ENCODE data around the gene LRRC8D.

Gene LRRC8D

DNA sequence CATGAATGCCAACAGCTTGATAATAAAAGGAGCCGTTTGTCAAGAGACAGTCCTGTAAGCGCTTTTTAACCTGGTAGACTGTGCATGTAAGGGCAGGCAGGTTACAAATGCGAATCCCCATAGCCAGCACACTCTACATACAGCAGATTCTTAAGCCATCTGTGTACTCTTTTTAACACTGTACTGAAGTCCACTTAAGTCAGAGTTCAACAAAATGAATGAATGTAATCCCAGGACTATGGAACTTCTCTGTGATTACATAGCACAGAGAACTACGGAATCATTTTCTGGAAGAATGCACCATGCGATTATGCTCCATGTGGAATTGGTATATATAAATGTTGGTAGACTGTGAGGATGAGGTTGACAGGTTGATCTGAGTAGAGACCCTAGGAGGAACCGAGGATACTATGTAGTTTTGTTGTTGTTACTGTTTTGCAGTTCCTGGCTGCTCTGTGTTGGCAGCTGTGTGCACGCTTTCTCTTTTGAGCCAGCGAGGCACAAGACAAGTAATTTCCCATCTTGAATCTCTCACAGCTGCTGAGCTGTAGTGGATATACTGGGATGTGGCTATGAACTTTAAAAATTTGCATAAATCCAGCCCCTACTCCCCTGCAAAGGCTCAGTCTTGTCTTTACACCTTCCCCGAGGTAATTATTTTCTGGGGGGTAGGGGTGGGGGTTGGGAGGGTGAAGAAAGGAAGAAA, 21.9 kb downstream of the LRRC8D start:
- DNase-seq (ENCODE audit: low read depth) = no peak
- H3K4me3 ChIP-seq (ENCODE audit: low read length) = peak overlapping the region; percentile 70
- TF ChIP-seq, protein P1, sequence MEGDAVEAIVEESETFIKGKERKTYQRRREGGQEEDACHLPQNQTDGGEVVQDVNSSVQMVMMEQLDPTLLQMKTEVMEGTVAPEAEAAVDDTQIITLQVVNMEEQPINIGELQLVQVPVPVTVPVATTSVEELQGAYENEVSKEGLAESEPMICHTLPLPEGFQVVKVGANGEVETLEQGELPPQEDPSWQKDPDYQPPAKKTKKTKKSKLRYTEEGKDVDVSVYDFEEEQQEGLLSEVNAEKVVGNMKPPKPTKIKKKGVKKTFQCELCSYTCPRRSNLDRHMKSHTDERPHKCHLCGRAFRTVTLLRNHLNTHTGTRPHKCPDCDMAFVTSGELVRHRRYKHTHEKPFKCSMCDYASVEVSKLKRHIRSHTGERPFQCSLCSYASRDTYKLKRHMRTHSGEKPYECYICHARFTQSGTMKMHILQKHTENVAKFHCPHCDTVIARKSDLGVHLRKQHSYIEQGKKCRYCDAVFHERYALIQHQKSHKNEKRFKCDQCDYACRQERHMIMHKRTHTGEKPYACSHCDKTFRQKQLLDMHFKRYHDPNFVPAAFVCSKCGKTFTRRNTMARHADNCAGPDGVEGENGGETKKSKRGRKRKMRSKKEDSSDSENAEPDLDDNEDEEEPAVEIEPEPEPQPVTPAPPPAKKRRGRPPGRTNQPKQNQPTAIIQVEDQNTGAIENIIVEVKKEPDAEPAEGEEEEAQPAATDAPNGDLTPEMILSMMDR (conservative IDR thresholded peaks at IDR 0.05; ENCODE audit: low read depth, low read length) = no peak

DNA sequence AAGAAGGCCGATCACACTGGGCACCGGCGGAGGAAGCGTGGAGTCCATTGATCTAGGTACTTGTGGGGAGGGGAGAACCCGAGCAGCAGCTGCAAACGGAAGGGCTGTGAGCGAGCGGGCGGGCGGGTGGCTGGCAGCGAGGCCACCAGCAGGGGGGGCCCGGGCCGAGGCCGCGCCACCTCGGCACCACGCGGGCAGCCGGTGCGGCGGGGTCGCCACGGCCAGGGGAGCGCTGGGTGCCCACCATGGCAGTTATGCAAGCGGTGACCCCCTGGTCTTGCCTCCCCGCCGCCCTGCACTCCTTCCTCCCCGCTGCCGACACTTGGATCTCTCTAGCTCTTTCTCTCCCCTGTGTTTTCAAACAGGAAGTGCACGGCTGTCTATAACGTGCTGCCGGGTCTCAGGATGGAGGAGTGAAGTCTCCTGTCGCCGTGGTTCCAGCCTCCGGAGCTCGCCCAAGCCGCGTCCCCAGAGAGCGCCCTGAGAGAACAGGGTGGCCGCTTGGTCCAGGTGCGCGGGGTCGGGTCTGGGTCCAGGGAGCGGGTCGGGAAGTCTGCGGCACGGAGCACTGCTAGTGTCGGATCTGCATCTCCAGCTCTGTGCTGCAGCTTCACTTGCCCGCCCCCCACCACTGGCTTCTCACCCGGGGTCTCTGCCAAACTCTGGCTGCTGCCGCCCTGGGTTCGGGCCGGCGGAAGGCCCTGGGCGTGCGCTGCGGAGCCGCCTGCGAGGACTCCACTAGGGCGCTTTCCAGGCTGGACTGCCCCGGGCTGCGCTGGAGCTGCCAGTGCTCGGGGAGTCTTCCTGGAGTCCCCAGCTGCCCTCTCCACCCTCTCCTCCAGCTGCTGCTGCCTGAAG, 22.7 kb downstream of the LRRC8D start:
- TF ChIP-seq, protein P1 (conservative IDR thresholded peaks at IDR 0.05; ENCODE audit: low read depth, low read length) = peak; percentile 43
- H3K4me3 ChIP-seq (ENCODE audit: low read length) = peak overlapping the region; percentile 70

DNA sequence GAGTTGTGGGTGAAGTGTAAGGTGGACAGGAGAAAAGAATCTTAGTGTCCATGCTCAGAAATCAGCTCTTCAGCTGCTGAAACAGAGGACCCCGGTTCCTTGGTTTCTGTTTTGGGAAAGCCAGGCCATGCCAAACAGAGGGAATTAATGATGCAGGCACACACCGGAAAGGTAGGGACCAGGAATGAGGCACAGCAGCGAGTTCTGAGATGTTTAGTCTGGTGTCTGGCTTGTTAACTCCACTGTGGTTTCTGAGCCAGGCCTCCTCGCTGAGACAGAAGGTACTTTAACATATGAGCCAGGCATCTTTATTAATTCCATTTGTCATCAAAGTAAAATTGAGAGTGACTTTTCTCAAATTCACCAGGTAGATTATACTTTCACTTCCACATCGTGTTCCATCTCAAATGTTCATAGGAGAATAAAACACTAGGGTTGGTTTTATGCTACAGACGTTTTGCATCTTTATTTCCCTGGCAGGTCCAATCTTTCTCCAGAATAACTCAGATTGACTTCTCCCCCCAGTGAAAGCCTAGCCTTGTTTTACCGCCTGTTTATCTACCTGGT, 23.5 kb downstream of the LRRC8D start:
- no peak for DNase-seq (ENCODE audit: low read depth)
- H3K4me3 ChIP-seq (ENCODE audit: low read length) = peak overlapping the region; percentile 70
- TF ChIP-seq, protein P1 (conservative IDR thresholded peaks at IDR 0.05; ENCODE audit: low read depth, low read length) = no peak

More for the DNA sequence above, 22.7 kb downstream of the LRRC8D start:
- no peak for DNase-seq (ENCODE audit: low read depth)

DNA sequence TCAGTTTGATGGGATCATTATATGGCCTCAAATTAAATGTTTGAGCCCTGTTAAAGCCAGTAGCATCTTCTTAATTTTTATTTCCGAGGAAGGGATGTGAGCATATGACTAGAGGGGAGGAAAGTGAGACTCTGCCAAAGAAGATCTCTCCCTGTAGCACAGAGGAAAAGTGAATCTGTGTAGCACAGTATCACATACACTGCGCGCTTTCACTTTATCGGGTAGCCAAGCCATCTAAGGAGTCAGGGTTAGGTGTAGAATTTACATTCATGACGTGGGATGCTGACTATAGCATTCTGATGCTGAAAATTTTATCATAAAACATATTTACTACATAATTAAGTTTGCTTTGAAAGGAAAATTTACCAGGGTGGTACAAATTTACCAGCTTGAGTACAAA, 24.0 kb downstream of the LRRC8D start:
- TF ChIP-seq, protein P1 (conservative IDR thresholded peaks at IDR 0.05; ENCODE audit: low read depth, low read length) = no peak
- no peak overlapping the region for H3K4me3 ChIP-seq (ENCODE audit: low read length)
- no peak for DNase-seq (ENCODE audit: low read depth)

DNA sequence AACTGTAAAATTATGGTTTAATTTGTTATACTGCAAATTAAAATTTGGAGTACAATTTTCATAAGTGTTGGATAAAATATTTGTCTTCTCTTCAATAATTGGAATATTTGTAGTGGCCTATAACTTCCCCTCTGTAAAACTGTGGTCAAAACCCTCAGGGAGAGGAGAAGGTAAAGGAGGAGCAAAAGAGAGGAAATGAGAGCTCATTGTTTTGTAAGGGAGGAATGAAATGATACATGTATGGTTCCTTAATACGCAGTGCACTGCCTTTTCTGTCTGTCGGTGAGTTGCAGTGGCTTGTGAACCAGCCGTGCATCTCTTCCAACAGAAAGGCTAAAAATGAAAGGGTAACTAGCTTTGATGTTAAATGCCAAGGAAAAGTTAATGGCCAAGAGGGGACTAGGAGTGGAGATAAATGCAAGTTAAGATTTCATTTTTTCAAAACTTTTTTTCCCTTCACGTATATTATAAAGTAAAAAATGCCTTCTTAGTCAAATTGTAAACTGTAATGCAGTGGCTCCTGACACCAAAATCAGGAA, 26.4 kb downstream of the LRRC8D start:
- DNase-seq (ENCODE audit: low read depth) = no peak
- TF ChIP-seq, protein P1 (conservative IDR thresholded peaks at IDR 0.05; ENCODE audit: low read depth, low read length) = no peak
- H3K4me3 ChIP-seq (ENCODE audit: low read length) = no peak overlapping the region

DNA sequence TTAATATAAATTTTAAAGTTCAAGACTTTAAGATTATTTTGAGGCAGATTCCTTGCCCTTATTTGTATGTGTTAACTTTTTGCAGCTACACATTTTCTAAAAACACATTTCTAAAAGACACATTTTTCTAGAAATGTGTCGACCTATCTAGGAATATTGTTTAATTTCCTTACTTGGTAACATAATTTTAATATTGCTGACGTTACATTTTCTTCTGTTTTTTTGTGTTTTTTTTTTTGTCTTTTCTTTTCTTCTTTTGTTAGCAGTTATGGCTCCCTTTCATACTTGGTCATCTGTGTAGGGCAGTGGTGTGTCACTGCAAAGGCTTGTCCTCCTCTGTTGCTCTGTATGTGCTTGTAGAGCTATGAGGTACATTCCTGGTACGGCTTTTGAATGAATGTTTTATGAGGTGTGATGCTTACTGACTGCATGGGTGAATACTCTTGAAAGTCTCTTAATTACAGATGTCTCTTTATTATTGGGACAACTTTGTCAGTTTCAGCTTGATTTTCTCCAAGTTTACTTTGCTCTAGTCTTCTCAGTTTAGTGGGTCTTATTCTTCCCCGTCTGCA, 30.1 kb downstream of the LRRC8D start:
- no peak for DNase-seq (ENCODE audit: low read depth)
- H3K4me3 ChIP-seq (ENCODE audit: low read length) = no peak overlapping the region
- TF ChIP-seq, protein P1 (conservative IDR thresholded peaks at IDR 0.05; ENCODE audit: low read depth, low read length) = no peak
